Measurements from ENCODE around the gene RARB. TPM values are rescaled to one million over a fixed set of nuclear protein-coding genes. Genes with fewer than 3 reads are reported as not detected.

Gene RARB
- total RNA-seq, 1 donor from 2014 or later, result not detected

DNA sequence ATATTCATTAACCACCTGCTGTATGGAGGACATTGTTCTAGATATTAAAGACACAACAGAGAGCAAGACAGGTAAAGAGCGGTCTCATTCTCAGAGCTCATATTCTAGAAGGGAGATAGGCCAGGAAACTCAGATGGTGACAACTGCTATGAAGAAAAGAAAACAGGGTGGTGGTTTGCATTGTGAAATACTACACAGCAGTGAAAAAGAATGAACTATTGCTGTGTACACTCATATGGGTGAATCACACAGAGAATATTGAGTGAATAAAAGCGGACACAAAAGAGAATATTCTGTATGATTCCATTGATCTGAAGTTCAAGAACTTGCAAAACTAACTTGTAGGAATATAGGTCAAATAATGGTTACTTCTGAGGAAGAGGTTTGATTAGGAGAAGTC is 159.9 kb downstream of the RARB start:
- DNase-seq, result no peak
- intact Hi-C loops (cut with micrococcal nuclease), result no loop called here
- Mint-ChIP-seq H3K4me3 (no peak overlapping the region), H3K27me3 (peaks cover 3% of the 10 kb centered on the region), H3K36me3 (ENCODE audit: low read depth) (no peaks in the 10 kb centered on the region), H3K9me3 (peaks cover 7% of the 10 kb centered on the region), H3K27ac (no peak overlapping the region), H3K4me1 (no peaks in the 10 kb centered on the region)
- CTCF ChIA-PET, result no interaction called here
- TF ChIP-seq, protein P1, sequence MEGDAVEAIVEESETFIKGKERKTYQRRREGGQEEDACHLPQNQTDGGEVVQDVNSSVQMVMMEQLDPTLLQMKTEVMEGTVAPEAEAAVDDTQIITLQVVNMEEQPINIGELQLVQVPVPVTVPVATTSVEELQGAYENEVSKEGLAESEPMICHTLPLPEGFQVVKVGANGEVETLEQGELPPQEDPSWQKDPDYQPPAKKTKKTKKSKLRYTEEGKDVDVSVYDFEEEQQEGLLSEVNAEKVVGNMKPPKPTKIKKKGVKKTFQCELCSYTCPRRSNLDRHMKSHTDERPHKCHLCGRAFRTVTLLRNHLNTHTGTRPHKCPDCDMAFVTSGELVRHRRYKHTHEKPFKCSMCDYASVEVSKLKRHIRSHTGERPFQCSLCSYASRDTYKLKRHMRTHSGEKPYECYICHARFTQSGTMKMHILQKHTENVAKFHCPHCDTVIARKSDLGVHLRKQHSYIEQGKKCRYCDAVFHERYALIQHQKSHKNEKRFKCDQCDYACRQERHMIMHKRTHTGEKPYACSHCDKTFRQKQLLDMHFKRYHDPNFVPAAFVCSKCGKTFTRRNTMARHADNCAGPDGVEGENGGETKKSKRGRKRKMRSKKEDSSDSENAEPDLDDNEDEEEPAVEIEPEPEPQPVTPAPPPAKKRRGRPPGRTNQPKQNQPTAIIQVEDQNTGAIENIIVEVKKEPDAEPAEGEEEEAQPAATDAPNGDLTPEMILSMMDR (IDR thresholded peaks at IDR 0.05), result no peak
- no peak for ATAC-seq (ENCODE audit: low read depth)
- POLR2A ChIA-PET, result no interaction called here

DNA sequence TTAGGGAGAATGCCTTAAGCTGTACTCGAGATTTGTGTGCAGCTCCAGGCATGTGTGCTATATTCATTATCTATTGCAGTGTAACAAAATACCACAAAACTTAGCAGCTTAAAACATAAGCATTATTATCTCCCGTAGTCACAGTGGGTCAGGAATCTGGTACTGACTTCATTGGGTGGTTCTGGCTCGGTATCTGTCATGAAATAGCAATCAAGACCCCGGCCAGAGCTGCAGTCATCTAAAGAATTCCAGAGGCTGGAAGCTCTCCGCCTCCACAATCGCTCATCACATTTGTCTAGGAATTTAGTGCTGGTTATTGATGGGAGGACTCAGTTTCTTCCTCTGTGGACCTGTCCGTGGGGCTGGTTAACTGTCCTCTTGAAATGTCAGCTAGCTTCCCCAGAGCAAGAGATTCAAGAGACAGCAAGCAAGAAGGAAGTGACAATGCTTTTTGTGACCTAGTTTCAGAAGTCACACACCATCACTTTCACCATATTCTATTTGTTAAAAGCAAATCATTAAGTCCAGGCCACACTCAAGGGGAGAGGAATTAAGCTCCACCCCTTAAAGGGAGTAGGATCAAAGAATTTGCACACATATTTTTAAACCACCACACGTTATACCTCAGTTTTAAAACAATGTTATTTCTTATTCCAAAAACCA is 160.5 kb downstream of the RARB start:
- Mint-ChIP-seq H3K27ac (no peak overlapping the region), H3K4me3 (no peak overlapping the region), H3K36me3 (ENCODE audit: low read depth) (no peaks in the 10 kb centered on the region), H3K4me1 (no peaks in the 10 kb centered on the region), H3K27me3 (peaks cover 3% of the 10 kb centered on the region), H3K9me3 (peaks cover 7% of the 10 kb centered on the region)
- TF ChIP-seq, protein P1 (IDR thresholded peaks at IDR 0.05), result no peak
- ChIA-PET CTCF (no interaction called here), POLR2A (no interaction called here)
- intact Hi-C loops (cut with micrococcal nuclease), result no loop called here
- DNase-seq, result no peak
- no peak for ATAC-seq (ENCODE audit: low read depth)

GRCh38 chr3:25589104-25589782 is 161.2 kb downstream of the RARB start:
- ChIA-PET CTCF (no interaction called here), POLR2A (no interaction called here)
- ATAC-seq (ENCODE audit: low read depth) (no peak), DNase-seq (no peak)
- Mint-ChIP-seq H3K9me3 (peaks cover 7% of the 10 kb centered on the region), H3K36me3 (ENCODE audit: low read depth) (no peaks in the 10 kb centered on the region), H3K4me1 (no peaks in the 10 kb centered on the region), H3K4me3 (no peak overlapping the region), H3K27ac (no peak overlapping the region), H3K27me3 (peaks cover 3% of the 10 kb centered on the region)
- TF ChIP-seq, protein P1 (IDR thresholded peaks at IDR 0.05), result no peak
- intact Hi-C loops (cut with micrococcal nuclease), result no loop called here

DNA sequence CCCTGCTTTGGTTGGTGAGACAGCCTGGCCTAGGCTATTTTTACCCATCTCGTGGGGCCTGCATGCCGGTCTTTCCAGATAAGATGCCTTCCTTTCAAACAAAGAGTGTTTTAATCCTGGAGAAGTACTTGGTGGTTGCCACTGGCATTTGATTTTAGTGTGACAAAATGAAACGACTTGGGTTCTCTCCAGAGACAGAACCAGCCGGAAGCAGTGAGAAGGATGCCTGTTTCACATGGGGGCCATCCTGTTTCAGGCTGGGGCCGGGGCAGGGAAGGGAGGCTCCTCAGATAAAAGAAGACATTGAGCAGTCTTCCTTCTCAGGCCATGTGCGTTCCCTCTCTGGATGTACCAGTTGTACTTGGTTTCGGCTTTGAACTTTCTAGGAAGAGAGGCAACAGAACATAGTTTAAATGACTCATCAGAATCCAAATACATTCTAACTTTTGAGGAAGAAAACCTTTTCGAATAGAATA is 161.8 kb downstream of the RARB start:
- no peak overlapping the region for H3K27ac Mint-ChIP-seq
- TF ChIP-seq, protein P1 (IDR thresholded peaks at IDR 0.05), result no peak
- intact Hi-C loops (cut with micrococcal nuclease), result loop anchor here (5.0 kb wide), 2 partner anchors 818 to 1328 kb away; no protein-coding TSS in a partner anchor

DNA sequence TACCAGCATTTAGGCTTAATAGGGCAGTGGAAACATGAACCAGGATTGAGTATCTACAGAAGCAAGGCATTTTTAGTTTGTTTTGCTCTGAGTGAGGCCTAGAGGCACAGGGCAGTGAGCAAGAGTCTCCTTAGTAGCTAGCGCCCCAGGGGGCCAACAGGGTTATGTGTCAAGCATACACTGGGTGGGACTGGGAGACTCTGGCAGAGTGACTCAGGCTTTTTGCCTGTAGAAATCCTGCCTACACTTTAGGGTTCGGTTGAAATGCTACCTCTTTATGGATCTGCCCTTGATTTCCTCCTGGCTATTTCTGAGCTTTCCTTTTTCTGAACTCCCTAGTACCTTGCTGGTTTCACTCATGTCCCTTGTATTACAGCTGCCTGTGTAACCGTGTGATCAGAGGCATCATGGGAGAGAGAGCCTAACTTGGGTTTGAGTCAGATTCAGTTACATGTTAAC is 164.5 kb downstream of the RARB start:
- CTCF ChIA-PET, result interaction anchor here (1.0 kb wide), 1 partner anchor 8 kb away, joined by 4 read pairs; no protein-coding TSS in a partner anchor
- peak overlapping the region; percentile 27 for H3K27ac Mint-ChIP-seq
- POLR2A ChIA-PET, result no interaction called here
- DNase-seq (no peak), ATAC-seq (ENCODE audit: low read depth) (peak; percentile 18)
- intact Hi-C loops (cut with micrococcal nuclease), result loop anchor here (5.0 kb wide), 2 partner anchors 820 to 1330 kb away; no protein-coding TSS in a partner anchor
- TF ChIP-seq, protein P1 (IDR thresholded peaks at IDR 0.05), result no peak
- H3K4me1 Mint-ChIP-seq, result no peaks in the 10 kb centered on the region
- H3K27me3 Mint-ChIP-seq, result no peaks in the 10 kb centered on the region
- H3K36me3 Mint-ChIP-seq (ENCODE audit: low read depth), result peaks cover 17% of the 10 kb centered on the region
- H3K4me3 Mint-ChIP-seq, result no peak overlapping the region
- H3K9me3 Mint-ChIP-seq, result peaks cover 5% of the 10 kb centered on the region

More for the DNA sequence above, 161.8 kb downstream of the RARB start:
- Mint-ChIP-seq H3K4me3 (no peak overlapping the region), H3K27me3 (peaks cover 3% of the 10 kb centered on the region), H3K4me1 (no peaks in the 10 kb centered on the region), H3K9me3 (peaks cover 7% of the 10 kb centered on the region), H3K36me3 (ENCODE audit: low read depth) (no peaks in the 10 kb centered on the region)
- no peak for DNase-seq
- ChIA-PET CTCF (no interaction called here), POLR2A (no interaction called here)
- ATAC-seq (ENCODE audit: low read depth), result no peak
